GM06990 (cell line): Measurements from ENCODE around the gene ALPL.

Source experiments
- DNase-seq: peaks from one replicate; pipeline ENCODE4 v3.0.0-alpha.2; 2011; ENCODE audit not compliant: insufficient read length; ENCODE audit errors: extremely low read depth
- H3K27me3 ChIP-seq: replicated peaks from 2 replicates; pipeline ENCODE4 v1.6.0; 2011; ENCODE audit warnings: low read length; ENCODE audit not compliant: control insufficient read depth, insufficient read depth
- H3K36me3 ChIP-seq: 2 replicates; pipeline ENCODE4 v1.5.1; 2011; ENCODE audit warnings: low read length; ENCODE audit not compliant: control insufficient read depth, insufficient read depth
- H3K4me3 ChIP-seq: replicated peaks from 2 replicates; pipeline ENCODE4 v1.5.1; 2011; ENCODE audit warnings: low read depth, mild to moderate bottlenecking, control low read depth, low read length
- TF ChIP-seq, protein P1 (sequence below): IDR thresholded peaks from 2 replicates; pipeline ENCODE4 v1.5.1; 2011; ENCODE audit warnings: low read length, control low read depth, mild to moderate bottlenecking, inconsistent platforms; ENCODE audit not compliant: insufficient read depth, poor library complexity, severe bottlenecking

ALPL gene

DNA sequence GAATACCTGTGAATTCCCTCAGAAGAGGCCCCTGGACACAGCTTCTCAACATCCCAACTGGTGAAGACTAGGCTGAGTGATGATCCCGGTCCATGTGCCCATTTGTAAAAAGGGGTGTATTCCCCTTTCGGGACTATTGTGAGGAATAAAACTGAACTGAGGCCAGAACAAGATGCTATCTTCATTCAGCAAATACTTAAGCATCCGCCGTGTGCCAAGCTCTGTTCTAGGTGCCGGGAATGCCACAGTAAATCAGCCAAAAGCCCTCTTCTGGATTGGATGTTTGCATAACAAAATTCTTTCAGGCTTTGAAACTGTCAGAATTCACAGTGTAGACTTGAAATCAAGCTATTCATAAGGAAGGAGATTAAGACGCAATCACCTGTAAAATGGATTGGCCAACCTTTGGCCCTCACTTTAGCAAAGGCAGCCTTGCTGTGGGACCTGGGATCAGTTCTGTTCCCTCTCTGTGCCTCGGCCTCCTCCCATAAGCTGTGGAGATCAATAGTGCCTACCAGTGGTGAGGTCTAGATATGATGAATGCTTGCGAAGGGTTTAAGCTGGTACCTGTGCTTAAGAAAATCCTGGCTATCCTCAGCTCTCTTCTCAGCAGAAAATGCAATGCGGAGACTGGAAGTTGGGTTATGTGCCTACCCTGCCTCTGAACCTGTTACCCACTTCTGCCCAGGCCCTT lies 1.8 kb downstream of the ALPL start:
- Histone ChIP-seq H3K4me3 (no peak overlapping the region), H3K27me3 (no peaks in the 10 kb centered on the region; the same call in none of the 2 replicates), H3K36me3 (no peaks in the 10 kb centered on the region)
- TF ChIP-seq, protein P1, sequence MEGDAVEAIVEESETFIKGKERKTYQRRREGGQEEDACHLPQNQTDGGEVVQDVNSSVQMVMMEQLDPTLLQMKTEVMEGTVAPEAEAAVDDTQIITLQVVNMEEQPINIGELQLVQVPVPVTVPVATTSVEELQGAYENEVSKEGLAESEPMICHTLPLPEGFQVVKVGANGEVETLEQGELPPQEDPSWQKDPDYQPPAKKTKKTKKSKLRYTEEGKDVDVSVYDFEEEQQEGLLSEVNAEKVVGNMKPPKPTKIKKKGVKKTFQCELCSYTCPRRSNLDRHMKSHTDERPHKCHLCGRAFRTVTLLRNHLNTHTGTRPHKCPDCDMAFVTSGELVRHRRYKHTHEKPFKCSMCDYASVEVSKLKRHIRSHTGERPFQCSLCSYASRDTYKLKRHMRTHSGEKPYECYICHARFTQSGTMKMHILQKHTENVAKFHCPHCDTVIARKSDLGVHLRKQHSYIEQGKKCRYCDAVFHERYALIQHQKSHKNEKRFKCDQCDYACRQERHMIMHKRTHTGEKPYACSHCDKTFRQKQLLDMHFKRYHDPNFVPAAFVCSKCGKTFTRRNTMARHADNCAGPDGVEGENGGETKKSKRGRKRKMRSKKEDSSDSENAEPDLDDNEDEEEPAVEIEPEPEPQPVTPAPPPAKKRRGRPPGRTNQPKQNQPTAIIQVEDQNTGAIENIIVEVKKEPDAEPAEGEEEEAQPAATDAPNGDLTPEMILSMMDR: peak; percentile 14
- no peak for DNase-seq

DNA sequence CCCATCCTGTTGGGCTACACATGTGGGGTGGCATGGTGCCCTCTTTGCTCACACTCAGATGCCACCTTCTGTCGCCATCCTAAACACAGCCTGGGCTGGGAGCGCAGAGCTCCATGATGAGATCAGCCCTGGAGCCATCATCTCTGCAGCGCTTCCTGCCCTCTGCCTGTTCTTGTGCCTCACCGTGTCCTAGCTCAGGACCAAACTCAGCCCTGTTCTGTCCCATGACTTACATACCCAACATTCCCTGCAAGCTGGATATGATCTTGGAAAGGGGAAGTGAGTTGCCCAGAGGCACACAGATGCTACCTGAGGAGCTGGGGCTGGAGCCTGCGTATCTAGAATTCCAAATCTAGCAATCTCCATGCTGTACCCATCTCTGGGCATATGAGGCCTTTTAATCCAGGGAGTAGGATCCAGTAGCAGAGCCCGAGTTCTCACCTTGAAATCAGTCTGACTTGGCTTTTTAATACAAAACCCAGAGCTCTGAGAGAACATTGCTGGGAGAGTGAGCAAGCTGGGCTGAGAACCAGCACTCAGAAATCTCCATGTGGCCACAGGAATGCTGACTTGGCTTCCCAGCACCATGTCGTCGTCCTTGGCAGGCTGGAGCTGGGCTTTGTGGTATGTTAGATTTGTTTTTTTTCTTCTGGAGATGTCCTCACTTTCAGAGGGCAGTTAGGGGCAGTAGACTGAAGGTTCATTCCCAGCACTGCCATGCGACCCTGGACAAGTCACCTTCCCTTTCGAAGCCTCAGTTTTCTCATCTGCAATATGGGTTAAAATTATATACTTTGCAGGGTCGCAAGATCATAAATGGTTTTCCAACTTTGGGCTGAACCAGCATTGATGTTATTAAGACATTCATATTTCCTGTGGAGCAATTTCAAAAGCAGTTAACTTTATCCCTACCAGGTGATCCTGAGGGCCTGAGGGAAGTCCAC lies 2.6 kb downstream of the ALPL start:
- Histone ChIP-seq H3K27me3 (no peaks in the 10 kb centered on the region; the same call in none of the 2 replicates), H3K4me3 (no peak overlapping the region), H3K36me3 (no peaks in the 10 kb centered on the region)
- TF ChIP-seq, protein P1: no peak
- no peak for DNase-seq

DNA sequence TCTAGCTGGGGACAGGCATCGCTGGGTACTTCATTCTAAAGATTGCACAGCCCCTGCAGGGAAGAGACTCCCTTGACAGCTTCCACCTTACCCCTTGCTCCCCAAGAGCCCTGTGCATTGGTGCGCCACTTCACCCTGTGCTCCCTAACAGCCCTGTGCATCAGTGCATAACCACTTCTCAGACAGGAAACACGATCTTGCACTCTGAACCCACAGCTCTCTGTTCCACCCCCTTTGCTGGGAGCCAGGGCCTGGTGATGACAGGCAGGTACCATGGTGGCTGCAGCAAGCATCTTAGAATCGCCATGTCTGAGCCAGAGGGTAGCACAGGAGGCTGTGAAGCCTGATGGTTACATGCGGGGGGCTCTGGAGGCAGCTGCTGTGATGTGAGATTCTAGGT lies 5.0 kb downstream of the ALPL start:
- TF ChIP-seq, protein P1: no peak
- H3K27me3 ChIP-seq: no peaks in the 10 kb centered on the region; the same call in none of the 2 replicates
- H3K36me3 ChIP-seq: no peaks in the 10 kb centered on the region
- peak; percentile 49 for DNase-seq
- H3K4me3 ChIP-seq: no peak overlapping the region

DNA sequence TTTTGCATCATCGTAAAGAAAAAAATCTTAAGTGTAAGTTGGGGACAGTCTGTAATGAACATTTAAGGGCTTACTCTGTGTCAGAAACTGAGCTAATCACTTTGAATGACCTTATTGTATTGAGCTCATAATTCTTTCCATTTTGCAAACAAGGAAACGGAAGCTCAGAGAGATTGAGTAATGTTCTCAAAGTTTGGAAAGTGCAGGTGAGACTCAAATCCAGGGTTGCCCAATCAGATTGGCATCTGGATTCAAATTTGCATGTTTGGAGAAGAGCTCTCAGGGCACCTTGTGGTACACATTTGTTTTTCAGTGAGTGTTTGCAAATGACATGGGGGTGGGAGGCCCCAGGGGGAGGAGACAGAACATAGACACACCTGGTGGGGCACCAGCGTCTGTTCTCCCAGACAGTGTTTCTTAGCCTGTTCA lies 8.0 kb downstream of the ALPL start:
- Histone ChIP-seq H3K27me3 (no peaks in the 10 kb centered on the region; the same call in 1 of the 2 replicates), H3K4me3 (no peak overlapping the region), H3K36me3 (no peaks in the 10 kb centered on the region)
- TF ChIP-seq, protein P1: no peak
- no peak for DNase-seq

DNA sequence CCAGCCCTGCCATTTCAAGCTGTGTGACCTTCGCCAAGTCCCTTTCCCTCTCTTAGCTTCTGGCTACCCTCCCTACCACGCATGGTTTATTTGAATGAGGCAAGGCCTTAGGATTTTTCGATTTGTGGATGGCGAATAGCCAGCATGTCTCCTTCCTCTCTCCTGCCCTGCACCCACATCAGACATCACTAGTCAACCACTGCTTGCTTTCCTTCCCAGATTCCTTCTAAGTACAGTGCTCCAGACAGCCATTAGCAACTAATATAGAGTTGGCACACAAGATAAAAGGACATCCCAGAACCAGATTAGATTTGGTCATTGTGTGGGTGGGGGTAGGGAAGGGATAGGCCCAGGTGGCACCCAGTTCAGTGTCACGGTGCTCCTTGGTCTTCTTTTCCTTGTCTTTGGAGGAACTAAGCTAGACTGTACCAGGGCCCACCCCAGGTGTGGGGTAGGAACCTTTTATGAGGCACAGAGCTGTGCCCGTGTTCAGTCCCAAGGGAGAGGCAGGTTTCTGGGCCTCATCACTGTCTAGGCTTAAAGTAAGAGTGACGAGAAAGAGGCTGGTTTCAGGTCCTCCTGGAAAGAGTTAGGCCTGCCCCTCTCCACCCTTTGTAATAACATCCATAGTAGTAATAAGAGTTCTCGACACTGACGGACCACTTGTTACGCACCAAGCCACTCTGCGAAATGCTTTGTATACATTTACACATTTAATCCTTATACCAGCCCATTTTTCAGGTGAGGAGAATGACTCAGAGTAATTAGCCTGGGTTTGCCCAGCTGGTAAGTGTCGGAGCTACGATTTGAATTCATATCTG lies 8.6 kb downstream of the ALPL start:
- no peak for DNase-seq
- no peaks in the 10 kb centered on the region for H3K36me3 ChIP-seq
- H3K4me3 ChIP-seq: no peak overlapping the region
- TF ChIP-seq, protein P1: no peak
- H3K27me3 ChIP-seq: no peaks in the 10 kb centered on the region; the same call in 1 of the 2 replicates
